Measurements from ENCODE around the gene ARFGAP2.
A peak's percentile ranks its signal among the peaks of the same experiment; 100 is the strongest.

The ARFGAP2 gene

DNA sequence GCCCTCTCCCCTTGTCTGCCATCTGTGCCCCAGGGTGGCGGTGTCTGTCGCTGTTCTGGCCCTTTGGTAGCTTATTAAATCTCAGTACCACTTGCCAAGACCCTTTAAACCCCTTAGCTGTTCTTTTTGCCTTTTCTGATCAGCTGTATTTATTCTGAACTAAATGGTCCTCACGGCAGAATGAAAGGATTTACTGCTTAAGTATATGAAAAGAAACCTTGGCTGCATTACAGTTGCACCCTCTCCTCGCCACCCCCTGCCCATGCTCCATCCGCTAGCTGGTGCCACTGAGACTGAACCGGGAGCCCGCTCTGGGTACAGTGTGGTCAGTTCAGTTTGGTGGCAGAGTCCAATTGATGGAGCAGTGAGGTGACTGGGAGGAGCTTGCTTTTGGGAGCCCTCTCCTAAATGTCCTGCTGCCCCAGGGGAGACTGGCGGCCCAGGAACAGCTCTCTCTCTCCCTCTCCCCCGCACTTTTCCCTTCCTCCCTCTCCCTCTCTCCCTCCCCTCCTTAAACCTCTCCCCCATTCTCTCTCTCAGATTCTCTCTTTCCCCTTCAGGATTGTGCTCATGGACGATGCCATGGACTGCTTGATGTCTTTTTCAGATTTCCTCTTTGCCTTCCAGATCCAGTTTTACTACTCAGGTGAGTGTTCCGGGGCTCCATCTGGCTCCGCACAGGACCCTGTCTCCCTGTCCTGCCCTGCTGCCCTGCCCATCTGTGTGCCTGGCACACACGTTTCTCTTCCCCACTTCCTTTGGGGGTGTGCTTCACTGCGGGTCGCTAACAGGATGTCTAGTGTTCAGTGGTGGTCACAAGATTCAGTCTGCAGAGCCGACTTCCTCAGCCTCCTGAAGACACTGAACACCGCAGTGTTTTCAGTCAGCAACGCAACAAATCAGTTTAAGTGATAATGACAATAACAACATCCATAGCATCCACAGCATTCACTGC lies 21.8 kb downstream of the ARFGAP2 start (continued):
- TF ChIP-seq, protein P1, sequence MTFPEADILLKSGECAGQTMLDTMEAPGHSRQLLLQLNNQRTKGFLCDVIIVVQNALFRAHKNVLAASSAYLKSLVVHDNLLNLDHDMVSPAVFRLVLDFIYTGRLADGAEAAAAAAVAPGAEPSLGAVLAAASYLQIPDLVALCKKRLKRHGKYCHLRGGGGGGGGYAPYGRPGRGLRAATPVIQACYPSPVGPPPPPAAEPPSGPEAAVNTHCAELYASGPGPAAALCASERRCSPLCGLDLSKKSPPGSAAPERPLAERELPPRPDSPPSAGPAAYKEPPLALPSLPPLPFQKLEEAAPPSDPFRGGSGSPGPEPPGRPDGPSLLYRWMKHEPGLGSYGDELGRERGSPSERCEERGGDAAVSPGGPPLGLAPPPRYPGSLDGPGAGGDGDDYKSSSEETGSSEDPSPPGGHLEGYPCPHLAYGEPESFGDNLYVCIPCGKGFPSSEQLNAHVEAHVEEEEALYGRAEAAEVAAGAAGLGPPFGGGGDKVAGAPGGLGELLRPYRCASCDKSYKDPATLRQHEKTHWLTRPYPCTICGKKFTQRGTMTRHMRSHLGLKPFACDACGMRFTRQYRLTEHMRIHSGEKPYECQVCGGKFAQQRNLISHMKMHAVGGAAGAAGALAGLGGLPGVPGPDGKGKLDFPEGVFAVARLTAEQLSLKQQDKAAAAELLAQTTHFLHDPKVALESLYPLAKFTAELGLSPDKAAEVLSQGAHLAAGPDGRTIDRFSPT (tag by site-specific recombination; IDR thresholded peaks at IDR 0.05): no peak
- TF ChIP-seq OVOL3 (tag by site-specific recombination; IDR thresholded peaks at IDR 0.05): no peak
- peak; percentile 55; the same call in 1 of the 2 replicates for TF ChIP-seq PRDM1 (tag by site-specific recombination; IDR thresholded peaks at IDR 0.05)

DNA sequence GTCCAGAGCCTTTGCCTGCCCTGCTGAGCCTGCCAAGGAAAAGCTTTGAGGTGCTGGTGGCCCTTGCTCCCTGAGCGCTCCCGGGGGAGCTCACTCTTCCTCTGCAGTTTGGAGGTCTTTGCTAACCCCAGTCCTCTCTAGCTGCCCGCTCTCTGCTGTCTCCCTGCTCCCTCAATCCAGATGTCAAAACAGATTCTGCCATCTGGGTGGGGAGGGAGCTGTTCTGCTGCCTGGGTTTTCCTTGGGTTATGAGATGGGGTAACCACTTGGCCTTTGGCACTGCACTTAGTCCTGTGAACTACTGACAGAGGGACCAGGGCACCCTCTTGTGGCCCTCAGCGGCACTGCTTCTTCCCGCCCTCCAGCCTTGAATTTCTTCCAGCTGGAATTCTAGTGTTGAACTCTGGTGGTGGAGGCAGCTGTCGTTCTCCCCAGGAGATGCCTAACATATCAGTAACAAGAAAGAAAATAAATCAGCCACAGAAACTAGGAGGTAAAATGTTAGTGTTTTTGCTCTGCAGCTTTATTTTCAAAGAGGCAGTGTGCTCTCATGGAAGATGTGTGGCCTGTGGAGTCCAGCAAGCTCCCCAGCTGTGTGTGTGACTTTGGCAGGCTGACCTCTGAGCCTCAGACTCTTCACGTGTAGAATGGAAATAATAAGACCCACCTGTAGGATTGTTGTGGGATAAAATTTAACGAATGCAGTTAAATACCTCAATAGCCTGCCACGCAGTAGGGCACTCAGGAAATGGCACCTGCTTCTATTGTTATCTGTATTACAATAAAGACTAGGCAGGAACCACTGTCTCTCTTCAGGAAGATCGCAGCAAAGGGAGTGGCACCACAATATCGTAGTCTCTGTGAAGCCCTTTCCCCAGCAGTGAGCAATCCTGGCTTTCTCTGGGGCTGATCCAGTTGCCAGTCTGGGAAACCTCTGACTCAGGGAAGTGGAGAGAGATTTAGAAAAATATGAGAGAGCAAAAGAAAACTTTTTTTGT lies 23.4 kb downstream of the ARFGAP2 start:
- no peaks in the 10 kb centered on the region for H3K9me3 ChIP-seq (ENCODE audit: control insufficient read depth, insufficient read depth, low read depth, low read length)
- CTCF ChIA-PET: interaction anchor here (0.6 to 4.4 kb wide), 61 partner anchors 9 to 837 kb away, joined by 3 to 48 read pairs (median 4); no protein-coding TSS in a partner anchor
- H3K27ac ChIP-seq (ENCODE audit: extremely low read depth, low read depth, low read length): no peak overlapping the region
- no peak; the same call in 1 of the 2 replicates for TF ChIP-seq ZNF660 (tag by site-specific recombination; IDR thresholded peaks at IDR 0.05)
- TF ChIP-seq, protein P2, sequence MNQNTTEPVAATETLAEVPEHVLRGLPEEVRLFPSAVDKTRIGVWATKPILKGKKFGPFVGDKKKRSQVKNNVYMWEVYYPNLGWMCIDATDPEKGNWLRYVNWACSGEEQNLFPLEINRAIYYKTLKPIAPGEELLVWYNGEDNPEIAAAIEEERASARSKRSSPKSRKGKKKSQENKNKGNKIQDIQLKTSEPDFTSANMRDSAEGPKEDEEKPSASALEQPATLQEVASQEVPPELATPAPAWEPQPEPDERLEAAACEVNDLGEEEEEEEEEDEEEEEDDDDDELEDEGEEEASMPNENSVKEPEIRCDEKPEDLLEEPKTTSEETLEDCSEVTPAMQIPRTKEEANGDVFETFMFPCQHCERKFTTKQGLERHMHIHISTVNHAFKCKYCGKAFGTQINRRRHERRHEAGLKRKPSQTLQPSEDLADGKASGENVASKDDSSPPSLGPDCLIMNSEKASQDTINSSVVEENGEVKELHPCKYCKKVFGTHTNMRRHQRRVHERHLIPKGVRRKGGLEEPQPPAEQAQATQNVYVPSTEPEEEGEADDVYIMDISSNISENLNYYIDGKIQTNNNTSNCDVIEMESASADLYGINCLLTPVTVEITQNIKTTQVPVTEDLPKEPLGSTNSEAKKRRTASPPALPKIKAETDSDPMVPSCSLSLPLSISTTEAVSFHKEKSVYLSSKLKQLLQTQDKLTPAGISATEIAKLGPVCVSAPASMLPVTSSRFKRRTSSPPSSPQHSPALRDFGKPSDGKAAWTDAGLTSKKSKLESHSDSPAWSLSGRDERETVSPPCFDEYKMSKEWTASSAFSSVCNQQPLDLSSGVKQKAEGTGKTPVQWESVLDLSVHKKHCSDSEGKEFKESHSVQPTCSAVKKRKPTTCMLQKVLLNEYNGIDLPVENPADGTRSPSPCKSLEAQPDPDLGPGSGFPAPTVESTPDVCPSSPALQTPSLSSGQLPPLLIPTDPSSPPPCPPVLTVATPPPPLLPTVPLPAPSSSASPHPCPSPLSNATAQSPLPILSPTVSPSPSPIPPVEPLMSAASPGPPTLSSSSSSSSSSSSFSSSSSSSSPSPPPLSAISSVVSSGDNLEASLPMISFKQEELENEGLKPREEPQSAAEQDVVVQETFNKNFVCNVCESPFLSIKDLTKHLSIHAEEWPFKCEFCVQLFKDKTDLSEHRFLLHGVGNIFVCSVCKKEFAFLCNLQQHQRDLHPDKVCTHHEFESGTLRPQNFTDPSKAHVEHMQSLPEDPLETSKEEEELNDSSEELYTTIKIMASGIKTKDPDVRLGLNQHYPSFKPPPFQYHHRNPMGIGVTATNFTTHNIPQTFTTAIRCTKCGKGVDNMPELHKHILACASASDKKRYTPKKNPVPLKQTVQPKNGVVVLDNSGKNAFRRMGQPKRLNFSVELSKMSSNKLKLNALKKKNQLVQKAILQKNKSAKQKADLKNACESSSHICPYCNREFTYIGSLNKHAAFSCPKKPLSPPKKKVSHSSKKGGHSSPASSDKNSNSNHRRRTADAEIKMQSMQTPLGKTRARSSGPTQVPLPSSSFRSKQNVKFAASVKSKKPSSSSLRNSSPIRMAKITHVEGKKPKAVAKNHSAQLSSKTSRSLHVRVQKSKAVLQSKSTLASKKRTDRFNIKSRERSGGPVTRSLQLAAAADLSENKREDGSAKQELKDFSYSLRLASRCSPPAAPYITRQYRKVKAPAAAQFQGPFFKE (tag by site-specific recombination; IDR thresholded peaks at IDR 0.05; ENCODE audit: borderline replicate concordance): no peak
- TF ChIP-seq ZBTB20 (tag by site-specific recombination; IDR thresholded peaks at IDR 0.05): no peak
- TF ChIP-seq, protein P3, sequence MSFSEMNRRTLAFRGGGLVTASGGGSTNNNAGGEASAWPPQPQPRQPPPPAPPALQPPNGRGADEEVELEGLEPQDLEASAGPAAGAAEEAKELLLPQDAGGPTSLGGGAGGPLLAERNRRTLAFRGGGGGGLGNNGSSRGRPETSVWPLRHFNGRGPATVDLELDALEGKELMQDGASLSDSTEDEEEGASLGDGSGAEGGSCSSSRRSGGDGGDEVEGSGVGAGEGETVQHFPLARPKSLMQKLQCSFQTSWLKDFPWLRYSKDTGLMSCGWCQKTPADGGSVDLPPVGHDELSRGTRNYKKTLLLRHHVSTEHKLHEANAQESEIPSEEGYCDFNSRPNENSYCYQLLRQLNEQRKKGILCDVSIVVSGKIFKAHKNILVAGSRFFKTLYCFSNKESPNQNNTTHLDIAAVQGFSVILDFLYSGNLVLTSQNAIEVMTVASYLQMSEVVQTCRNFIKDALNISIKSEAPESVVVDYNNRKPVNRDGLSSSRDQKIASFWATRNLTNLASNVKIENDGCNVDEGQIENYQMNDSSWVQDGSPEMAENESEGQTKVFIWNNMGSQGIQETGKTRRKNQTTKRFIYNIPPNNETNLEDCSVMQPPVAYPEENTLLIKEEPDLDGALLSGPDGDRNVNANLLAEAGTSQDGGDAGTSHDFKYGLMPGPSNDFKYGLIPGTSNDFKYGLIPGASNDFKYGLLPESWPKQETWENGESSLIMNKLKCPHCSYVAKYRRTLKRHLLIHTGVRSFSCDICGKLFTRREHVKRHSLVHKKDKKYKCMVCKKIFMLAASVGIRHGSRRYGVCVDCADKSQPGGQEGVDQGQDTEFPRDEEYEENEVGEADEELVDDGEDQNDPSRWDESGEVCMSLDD (tag by site-specific recombination; IDR thresholded peaks at IDR 0.05): no peak
- TF ChIP-seq ZNF560 (tag by site-specific recombination; IDR thresholded peaks at IDR 0.05; ENCODE audit: borderline replicate concordance): no peak
- TF ChIP-seq, protein P4, sequence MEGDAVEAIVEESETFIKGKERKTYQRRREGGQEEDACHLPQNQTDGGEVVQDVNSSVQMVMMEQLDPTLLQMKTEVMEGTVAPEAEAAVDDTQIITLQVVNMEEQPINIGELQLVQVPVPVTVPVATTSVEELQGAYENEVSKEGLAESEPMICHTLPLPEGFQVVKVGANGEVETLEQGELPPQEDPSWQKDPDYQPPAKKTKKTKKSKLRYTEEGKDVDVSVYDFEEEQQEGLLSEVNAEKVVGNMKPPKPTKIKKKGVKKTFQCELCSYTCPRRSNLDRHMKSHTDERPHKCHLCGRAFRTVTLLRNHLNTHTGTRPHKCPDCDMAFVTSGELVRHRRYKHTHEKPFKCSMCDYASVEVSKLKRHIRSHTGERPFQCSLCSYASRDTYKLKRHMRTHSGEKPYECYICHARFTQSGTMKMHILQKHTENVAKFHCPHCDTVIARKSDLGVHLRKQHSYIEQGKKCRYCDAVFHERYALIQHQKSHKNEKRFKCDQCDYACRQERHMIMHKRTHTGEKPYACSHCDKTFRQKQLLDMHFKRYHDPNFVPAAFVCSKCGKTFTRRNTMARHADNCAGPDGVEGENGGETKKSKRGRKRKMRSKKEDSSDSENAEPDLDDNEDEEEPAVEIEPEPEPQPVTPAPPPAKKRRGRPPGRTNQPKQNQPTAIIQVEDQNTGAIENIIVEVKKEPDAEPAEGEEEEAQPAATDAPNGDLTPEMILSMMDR (tag by site-specific recombination; IDR thresholded peaks at IDR 0.05): peak; percentile 71
- no peak for TF ChIP-seq ZNF335 (tag by site-specific recombination; conservative IDR thresholded peaks at IDR 0.05)
- TF ChIP-seq, protein P5, sequence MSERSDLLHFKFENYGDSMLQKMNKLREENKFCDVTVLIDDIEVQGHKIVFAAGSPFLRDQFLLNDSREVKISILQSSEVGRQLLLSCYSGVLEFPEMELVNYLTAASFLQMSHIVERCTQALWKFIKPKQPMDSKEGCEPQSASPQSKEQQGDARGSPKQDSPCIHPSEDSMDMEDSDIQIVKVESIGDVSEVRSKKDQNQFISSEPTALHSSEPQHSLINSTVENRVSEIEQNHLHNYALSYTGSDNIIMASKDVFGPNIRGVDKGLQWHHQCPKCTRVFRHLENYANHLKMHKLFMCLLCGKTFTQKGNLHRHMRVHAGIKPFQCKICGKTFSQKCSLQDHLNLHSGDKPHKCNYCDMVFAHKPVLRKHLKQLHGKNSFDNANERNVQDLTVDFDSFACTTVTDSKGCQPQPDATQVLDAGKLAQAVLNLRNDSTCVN (tag by site-specific recombination; optimal IDR thresholded peaks at IDR 0.05): no peak
- peak; percentile 30; the same call in 1 of the 2 replicates for TF ChIP-seq GLIS1 (tag by site-specific recombination; IDR thresholded peaks at IDR 0.05)
- no peak for TF ChIP-seq KLF16 (tag by site-specific recombination; IDR thresholded peaks at IDR 0.05)
- no peak for TF ChIP-seq ZNF133 (tag by site-specific recombination; IDR thresholded peaks at IDR 0.05)
- no peak for TF ChIP-seq ZNF777 (tag by site-specific recombination; IDR thresholded peaks at IDR 0.05; ENCODE audit: borderline replicate concordance)
- TF ChIP-seq, protein P6, sequence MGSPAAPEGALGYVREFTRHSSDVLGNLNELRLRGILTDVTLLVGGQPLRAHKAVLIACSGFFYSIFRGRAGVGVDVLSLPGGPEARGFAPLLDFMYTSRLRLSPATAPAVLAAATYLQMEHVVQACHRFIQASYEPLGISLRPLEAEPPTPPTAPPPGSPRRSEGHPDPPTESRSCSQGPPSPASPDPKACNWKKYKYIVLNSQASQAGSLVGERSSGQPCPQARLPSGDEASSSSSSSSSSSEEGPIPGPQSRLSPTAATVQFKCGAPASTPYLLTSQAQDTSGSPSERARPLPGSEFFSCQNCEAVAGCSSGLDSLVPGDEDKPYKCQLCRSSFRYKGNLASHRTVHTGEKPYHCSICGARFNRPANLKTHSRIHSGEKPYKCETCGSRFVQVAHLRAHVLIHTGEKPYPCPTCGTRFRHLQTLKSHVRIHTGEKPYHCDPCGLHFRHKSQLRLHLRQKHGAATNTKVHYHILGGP (tag by site-specific recombination; IDR thresholded peaks at IDR 0.05): no peak

More for the DNA sequence above, 23.4 kb downstream of the ARFGAP2 start:
- Histone ChIP-seq H3K4me3 (ENCODE audit: low read depth, low read length) (no peak overlapping the region), H3K4me1 (ENCODE audit: control insufficient read depth, insufficient read depth, low read length) (no peaks in the 10 kb centered on the region), H3K36me3 (ENCODE audit: control insufficient read depth in 2 of 2, insufficient read depth in 1 of 2, low read length in 2 of 2) (peaks cover 0 to 22% of the 10 kb centered on the region in 2 experiments; a peak in 1 of 3 replicates)
- POLR2A ChIA-PET: interaction anchor here (0.8 to 1.0 kb wide), 2 partner anchors 10 to 263 kb away, joined by 3 read pairs; no protein-coding TSS in a partner anchor

All from HEK293 (cell line).